Measurements from ENCODE around the gene TSPAN13. TPM values are rescaled to one million over a fixed set of nuclear protein-coding genes. Genes with fewer than 3 reads are reported as not detected.

The TSPAN13 gene
- total RNA-seq, 1 experiment from 2014 or later: 80.8 TPM

GRCh38 chr7:16803881-16804673 lies 50.5 kb downstream of the TSPAN13 start:
- CTCF ChIA-PET: interaction anchor here (0.7 to 1.9 kb wide), 3 partner anchors 28 to 216 kb away, joined by 3 to 4 read pairs (median 3); no protein-coding TSS in a partner anchor
- Histone ChIP-seq H3K27ac (ENCODE audit: low read length) (peak overlapping the region; percentile 96), H3K4me3 (ENCODE audit: low read depth in 2 of 2, low read length in 2 of 2) (peak overlapping the region; percentile 49 to 73), H3K36me3 (ENCODE audit: control insufficient read depth, insufficient read depth, low read length) (peaks cover 2% of the 10 kb centered on the region; the same call in 1 of the 2 replicates), H3K4me1 (ENCODE audit: control insufficient read depth, insufficient read depth, low read length) (peaks cover 36% of the 10 kb centered on the region), H3K9me3 (ENCODE audit: control insufficient read depth, insufficient read depth, low read depth, low read length) (no peaks in the 10 kb centered on the region), H3K27me3 (ENCODE audit: control insufficient read depth, insufficient read depth, low read length) (no peaks in the 10 kb centered on the region)
- peak; percentile 90 for DNase-seq (ENCODE audit: low read depth, low spot score)
- TF ChIP-seq, protein P1, sequence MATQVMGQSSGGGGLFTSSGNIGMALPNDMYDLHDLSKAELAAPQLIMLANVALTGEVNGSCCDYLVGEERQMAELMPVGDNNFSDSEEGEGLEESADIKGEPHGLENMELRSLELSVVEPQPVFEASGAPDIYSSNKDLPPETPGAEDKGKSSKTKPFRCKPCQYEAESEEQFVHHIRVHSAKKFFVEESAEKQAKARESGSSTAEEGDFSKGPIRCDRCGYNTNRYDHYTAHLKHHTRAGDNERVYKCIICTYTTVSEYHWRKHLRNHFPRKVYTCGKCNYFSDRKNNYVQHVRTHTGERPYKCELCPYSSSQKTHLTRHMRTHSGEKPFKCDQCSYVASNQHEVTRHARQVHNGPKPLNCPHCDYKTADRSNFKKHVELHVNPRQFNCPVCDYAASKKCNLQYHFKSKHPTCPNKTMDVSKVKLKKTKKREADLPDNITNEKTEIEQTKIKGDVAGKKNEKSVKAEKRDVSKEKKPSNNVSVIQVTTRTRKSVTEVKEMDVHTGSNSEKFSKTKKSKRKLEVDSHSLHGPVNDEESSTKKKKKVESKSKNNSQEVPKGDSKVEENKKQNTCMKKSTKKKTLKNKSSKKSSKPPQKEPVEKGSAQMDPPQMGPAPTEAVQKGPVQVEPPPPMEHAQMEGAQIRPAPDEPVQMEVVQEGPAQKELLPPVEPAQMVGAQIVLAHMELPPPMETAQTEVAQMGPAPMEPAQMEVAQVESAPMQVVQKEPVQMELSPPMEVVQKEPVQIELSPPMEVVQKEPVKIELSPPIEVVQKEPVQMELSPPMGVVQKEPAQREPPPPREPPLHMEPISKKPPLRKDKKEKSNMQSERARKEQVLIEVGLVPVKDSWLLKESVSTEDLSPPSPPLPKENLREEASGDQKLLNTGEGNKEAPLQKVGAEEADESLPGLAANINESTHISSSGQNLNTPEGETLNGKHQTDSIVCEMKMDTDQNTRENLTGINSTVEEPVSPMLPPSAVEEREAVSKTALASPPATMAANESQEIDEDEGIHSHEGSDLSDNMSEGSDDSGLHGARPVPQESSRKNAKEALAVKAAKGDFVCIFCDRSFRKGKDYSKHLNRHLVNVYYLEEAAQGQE (IDR thresholded peaks at IDR 0.05; ENCODE audit: insufficient read depth in 1 of 2, low read depth in 2 of 2, low read length in 1 of 2): no peak
- TF ChIP-seq SIN3A (IDR thresholded peaks at IDR 0.05; ENCODE audit: borderline replicate concordance, insufficient read depth, low read depth, low read length) (no peak), CTCF (IDR thresholded peaks at IDR 0.05) (no peak), TCF7L2 (IDR thresholded peaks at IDR 0.05; ENCODE audit: low read depth, low read length) (peak; percentile 77), POLR2AphosphoS5 (IDR thresholded peaks at IDR 0.05; ENCODE audit: low read depth, low read length) (peak; percentile 82)
- POLR2A ChIA-PET: interaction anchor here (0.5 to 0.9 kb wide), 3 partner anchors 43 to 177 kb away, joined by 3 to 5 read pairs (median 3); no protein-coding TSS in a partner anchor
- in situ Hi-C loops (cut with HindIII; ENCODE audit: low pct_unique_long_range_greater_than_20kb, low sequenced_read_pairs) (no loop called here), intact Hi-C loops (cut with micrococcal nuclease; ENCODE audit: unreplicated experiment) (loop anchor here (2.0 to 5.0 kb wide), 2 partner anchors 43 to 102 kb away; no protein-coding TSS in a partner anchor)
- peak; percentile 80 for ATAC-seq
- TSS peak; percentile 91 for BruUV-seq (replicated peaks)

DNA sequence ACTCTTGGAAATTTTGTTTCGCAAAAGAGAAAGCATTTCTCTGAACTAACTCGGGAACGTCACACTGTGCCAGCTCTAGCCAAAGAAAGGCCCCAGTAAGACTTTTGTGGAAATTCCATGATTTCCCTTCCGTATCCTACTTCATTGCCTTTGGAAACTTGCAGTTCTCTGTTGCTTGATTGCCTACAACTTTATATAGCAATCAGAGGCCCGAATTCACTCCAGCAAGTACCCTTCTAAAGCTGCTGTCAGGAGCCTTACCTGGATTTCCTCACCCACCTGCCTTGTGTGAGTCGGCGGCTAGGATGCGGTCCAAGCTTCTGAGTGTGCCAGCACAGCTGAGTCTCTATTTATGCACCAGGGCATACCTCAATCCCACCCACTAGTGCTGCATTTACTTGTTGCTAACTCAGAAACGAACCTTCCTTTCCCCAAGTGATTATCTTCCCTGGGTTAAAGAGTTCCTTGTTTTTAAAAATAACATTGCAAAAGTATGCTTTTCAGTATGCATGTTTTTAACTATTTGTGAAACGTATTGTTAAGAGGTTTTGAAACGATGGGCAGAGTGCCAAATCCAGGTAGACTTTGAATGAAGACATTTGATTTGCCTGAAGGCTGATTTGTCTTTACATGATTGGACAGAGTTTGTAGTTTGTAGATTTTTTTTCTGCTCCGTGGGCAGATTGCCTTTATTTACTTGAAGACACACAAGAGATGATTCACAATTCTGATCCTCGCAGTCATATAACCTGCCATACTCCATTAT lies 51.3 kb downstream of the TSPAN13 start, which contains the start of gene AGR2:
AGR2 (minus strand) TSS at position 326 of the 766 bp plus-strand sequence. CDS start 3,203 bp downstream, outside the sequence.
- in situ Hi-C loops (cut with HindIII; ENCODE audit: low pct_unique_long_range_greater_than_20kb, low sequenced_read_pairs) (no loop called here), intact Hi-C loops (cut with micrococcal nuclease; ENCODE audit: unreplicated experiment) (loop anchor here (2.0 to 5.0 kb wide), 2 partner anchors 42 to 103 kb away; no protein-coding TSS in a partner anchor)
- peak within 1 kb of the TSS; percentile 49 to 73 for H3K4me3 ChIP-seq (ENCODE audit: low read depth in 2 of 2, low read length in 2 of 2)
- H3K27ac ChIP-seq (ENCODE audit: low read length): peak within 1 kb of the TSS; percentile 96
- no TSS peak for BruUV-seq (replicated peaks)
- no peaks in the 10 kb centered on the region for H3K27me3 ChIP-seq (ENCODE audit: control insufficient read depth, insufficient read depth, low read length)
- H3K4me1 ChIP-seq (ENCODE audit: control insufficient read depth, insufficient read depth, low read length): peaks cover 42% of the 10 kb centered on the region
- ATAC-seq: peak; percentile 87
- POLR2A ChIA-PET: interaction anchor here (0.7 to 0.9 kb wide), 2 partner anchors 43 to 44 kb away, joined by 3 to 5 read pairs; no protein-coding TSS in a partner anchor
- no peak for DNase-seq (ENCODE audit: low read depth, low spot score)
- TF ChIP-seq, protein P1 (IDR thresholded peaks at IDR 0.05; ENCODE audit: insufficient read depth in 1 of 2, low read depth in 2 of 2, low read length in 1 of 2): no peak
- TF ChIP-seq CTCF (IDR thresholded peaks at IDR 0.05) (no peak), SIN3A (IDR thresholded peaks at IDR 0.05; ENCODE audit: borderline replicate concordance, insufficient read depth, low read depth, low read length) (no peak), TCF7L2 (IDR thresholded peaks at IDR 0.05; ENCODE audit: low read depth, low read length) (peak; percentile 3; the same call in 1 of the 2 replicates), POLR2AphosphoS5 (IDR thresholded peaks at IDR 0.05; ENCODE audit: low read depth, low read length) (peak; percentile 59; the same call in 1 of the 2 replicates)
- H3K9me3 ChIP-seq (ENCODE audit: control insufficient read depth, insufficient read depth, low read depth, low read length): no peaks in the 10 kb centered on the region
- 0 out of 2 replicates have a peak, but pooled peaks cover 2% of the 10 kb centered on the region for H3K36me3 ChIP-seq (ENCODE audit: control insufficient read depth, insufficient read depth, low read length)
- CTCF ChIA-PET: interaction anchor here (0.7 to 0.8 kb wide), 2 partner anchors 27 to 215 kb away, joined by 3 read pairs; no protein-coding TSS in a partner anchor
